Measurements from ENCODE around the gene SETD1B.

The SETD1B gene

GRCh38 chr12:121783766-121784165 lies 20.0 kb upstream of the SETD1B start:
- Histone ChIP-seq H3K4me1 (ENCODE audit: insufficient read depth, low read length) (peaks cover 4% of the 10 kb centered on the region), H3K27me3 (ENCODE audit: insufficient read depth, low read length, poor library complexity) (no peaks in the 10 kb centered on the region), H3K9ac (ENCODE audit: low read depth, low read length) (no peak overlapping the region), H3K4me2 (ENCODE audit: insufficient read depth, low read length) (no peak overlapping the region), H3K9me3 (ENCODE audit: insufficient read depth, low read length, severe bottlenecking) (no peaks in the 10 kb centered on the region), H3K36me3 (ENCODE audit: insufficient read depth, low read length) (peaks cover 40% of the 10 kb centered on the region), H4K20me1 (ENCODE audit: insufficient read depth, low read length) (peaks cover 4% of the 10 kb centered on the region), H3K79me2 (ENCODE audit: insufficient read depth, low read length) (peaks cover 24% of the 10 kb centered on the region), H3K4me3 (ENCODE audit: low read depth in 1 of 2, low read length in 2 of 2) (no peak overlapping the region), H2AFZ (ENCODE audit: low read depth, low read length) (no peak overlapping the region), H3K27ac (ENCODE audit: low read length) (no peak overlapping the region)
- no peak for ATAC-seq (ENCODE audit: insufficient read depth, low read depth)
- TF ChIP-seq EZH2 (IDR thresholded peaks at IDR 0.05; ENCODE audit: borderline replicate concordance, low read depth, low read length, severe bottlenecking) = no peak
- TF ChIP-seq, protein P1, sequence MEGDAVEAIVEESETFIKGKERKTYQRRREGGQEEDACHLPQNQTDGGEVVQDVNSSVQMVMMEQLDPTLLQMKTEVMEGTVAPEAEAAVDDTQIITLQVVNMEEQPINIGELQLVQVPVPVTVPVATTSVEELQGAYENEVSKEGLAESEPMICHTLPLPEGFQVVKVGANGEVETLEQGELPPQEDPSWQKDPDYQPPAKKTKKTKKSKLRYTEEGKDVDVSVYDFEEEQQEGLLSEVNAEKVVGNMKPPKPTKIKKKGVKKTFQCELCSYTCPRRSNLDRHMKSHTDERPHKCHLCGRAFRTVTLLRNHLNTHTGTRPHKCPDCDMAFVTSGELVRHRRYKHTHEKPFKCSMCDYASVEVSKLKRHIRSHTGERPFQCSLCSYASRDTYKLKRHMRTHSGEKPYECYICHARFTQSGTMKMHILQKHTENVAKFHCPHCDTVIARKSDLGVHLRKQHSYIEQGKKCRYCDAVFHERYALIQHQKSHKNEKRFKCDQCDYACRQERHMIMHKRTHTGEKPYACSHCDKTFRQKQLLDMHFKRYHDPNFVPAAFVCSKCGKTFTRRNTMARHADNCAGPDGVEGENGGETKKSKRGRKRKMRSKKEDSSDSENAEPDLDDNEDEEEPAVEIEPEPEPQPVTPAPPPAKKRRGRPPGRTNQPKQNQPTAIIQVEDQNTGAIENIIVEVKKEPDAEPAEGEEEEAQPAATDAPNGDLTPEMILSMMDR (IDR thresholded peaks at IDR 0.05; ENCODE audit: borderline replicate concordance, extremely low read depth, low read length, poor library complexity, severe bottlenecking) = no peak
- no peak for DNase-seq

DNA sequence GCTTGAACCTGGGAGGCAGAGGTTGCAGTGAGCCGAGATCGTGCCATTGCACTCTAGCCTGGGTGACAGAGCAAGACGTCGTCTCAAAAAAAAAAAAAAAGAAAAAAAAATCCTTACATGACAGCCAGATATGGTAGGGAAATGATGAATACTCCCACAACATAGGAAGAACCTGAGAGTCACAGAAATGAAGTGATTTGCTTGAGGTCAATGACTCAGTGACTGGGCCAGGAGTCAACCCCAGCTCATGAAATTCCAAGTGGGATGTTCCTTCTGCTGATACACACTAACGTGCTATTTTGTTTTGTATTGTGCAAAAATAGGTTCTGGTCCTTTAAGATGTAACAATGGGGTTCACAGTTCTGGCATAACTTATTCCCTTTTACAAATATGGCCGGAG lies 19.3 kb upstream of the SETD1B start:
- Histone ChIP-seq H3K36me3 (ENCODE audit: insufficient read depth, low read length) (peaks cover 34% of the 10 kb centered on the region), H3K27me3 (ENCODE audit: insufficient read depth, low read length, poor library complexity) (no peaks in the 10 kb centered on the region), H3K4me2 (ENCODE audit: insufficient read depth, low read length) (no peak overlapping the region), H3K27ac (ENCODE audit: low read length) (no peak overlapping the region), H3K9me3 (ENCODE audit: insufficient read depth, low read length, severe bottlenecking) (no peaks in the 10 kb centered on the region), H3K4me3 (ENCODE audit: low read depth in 1 of 2, low read length in 2 of 2) (no peak overlapping the region), H3K9ac (ENCODE audit: low read depth, low read length) (no peak overlapping the region), H2AFZ (ENCODE audit: low read depth, low read length) (no peak overlapping the region), H4K20me1 (ENCODE audit: insufficient read depth, low read length) (peaks cover 11% of the 10 kb centered on the region), H3K4me1 (ENCODE audit: insufficient read depth, low read length) (peaks cover 11% of the 10 kb centered on the region), H3K79me2 (ENCODE audit: insufficient read depth, low read length) (peaks cover 31% of the 10 kb centered on the region)
- ATAC-seq (ENCODE audit: insufficient read depth, low read depth) (no peak), DNase-seq (no peak)
- no peak for TF ChIP-seq EZH2 (IDR thresholded peaks at IDR 0.05; ENCODE audit: borderline replicate concordance, low read depth, low read length, severe bottlenecking)
- TF ChIP-seq, protein P1 (IDR thresholded peaks at IDR 0.05; ENCODE audit: borderline replicate concordance, extremely low read depth, low read length, poor library complexity, severe bottlenecking) = no peak

DNA sequence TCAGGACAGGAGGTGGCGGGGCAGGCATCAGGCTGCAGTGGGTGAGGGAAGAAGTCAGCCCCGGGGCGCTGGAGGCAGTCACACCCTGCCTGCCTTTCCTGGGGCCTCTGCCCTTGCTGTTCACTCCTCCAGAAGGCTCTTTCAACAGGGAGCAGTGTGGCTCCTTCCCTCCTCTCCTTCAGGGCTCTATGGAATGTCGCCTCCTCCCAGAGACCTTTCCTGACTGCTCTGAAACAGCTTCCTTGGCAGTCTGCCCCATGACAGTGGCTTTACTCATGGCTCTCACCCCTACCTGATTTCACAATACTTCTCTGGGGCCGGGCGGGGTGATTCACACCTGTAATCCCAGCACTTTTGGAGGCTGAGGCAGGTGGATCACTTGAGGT lies 17.4 kb upstream of the SETD1B start:
- Histone ChIP-seq H2AFZ (ENCODE audit: low read depth, low read length) (no peak overlapping the region), H3K27ac (ENCODE audit: low read length) (no peak overlapping the region), H4K20me1 (ENCODE audit: insufficient read depth, low read length) (peaks cover 13% of the 10 kb centered on the region), H3K4me3 (ENCODE audit: low read depth in 1 of 2, low read length in 2 of 2) (no peak overlapping the region), H3K9ac (ENCODE audit: low read depth, low read length) (no peak overlapping the region), H3K9me3 (ENCODE audit: insufficient read depth, low read length, severe bottlenecking) (no peaks in the 10 kb centered on the region), H3K27me3 (ENCODE audit: insufficient read depth, low read length, poor library complexity) (no peaks in the 10 kb centered on the region), H3K4me1 (ENCODE audit: insufficient read depth, low read length) (peaks cover 27% of the 10 kb centered on the region), H3K4me2 (ENCODE audit: insufficient read depth, low read length) (no peak overlapping the region), H3K36me3 (ENCODE audit: insufficient read depth, low read length) (peaks cover 21% of the 10 kb centered on the region; the same call in 1 of the 2 replicates), H3K79me2 (ENCODE audit: insufficient read depth, low read length) (peaks cover 40% of the 10 kb centered on the region)
- DNase-seq (no peak), ATAC-seq (ENCODE audit: insufficient read depth, low read depth) (no peak)
- no peak for TF ChIP-seq EZH2 (IDR thresholded peaks at IDR 0.05; ENCODE audit: borderline replicate concordance, low read depth, low read length, severe bottlenecking)
- TF ChIP-seq, protein P1 (IDR thresholded peaks at IDR 0.05; ENCODE audit: borderline replicate concordance, extremely low read depth, low read length, poor library complexity, severe bottlenecking) = no peak

All from DND-41 (cell line).